BJ (cell line): ENCODE measurements around the gene KHDC4. TPM values are rescaled to one million over a fixed set of nuclear protein-coding genes. Genes with fewer than 3 reads are reported as not detected.

Source experiments
- CTCF ChIA-PET: fragments of 350-600 bp; formaldehyde crosslinking; extraction: SDS; loops from one replicate; lab custom pipeline; 2021; ENCODE audit warnings: antibody characterized with exemption, inconsistent platforms; lab: Yijun Ruan, JAX
- POLR2A ChIA-PET: fragments of 300-600 bp; sonication (Branson Sonifier 250); formaldehyde crosslinking; extraction: SDS; loops from one replicate; lab custom pipeline; 2021; ENCODE audit warnings: antibody characterized with exemption; lab: Charles Lee
- DNase-seq: peaks from one replicate; pipeline ENCODE4 v3.0.0-alpha.2; 2011; ENCODE audit warnings: low read depth
- H3K27me3 ChIP-seq: 2 replicates; pipeline ENCODE4 v1.6.0; 2011; ENCODE audit warnings: low read length; ENCODE audit not compliant: control insufficient read depth, insufficient read depth
- H3K36me3 ChIP-seq: 2 replicates; pipeline ENCODE4 v1.5.1; 2011; ENCODE audit warnings: low read length; ENCODE audit not compliant: control insufficient read depth, insufficient read depth
- H3K4me3 ChIP-seq: 2 replicates; pipeline ENCODE4 v1.5.1; 2011; ENCODE audit warnings: low read depth, mild to moderate bottlenecking, control low read depth, low read length
- CTCF ChIP-seq: IDR thresholded peaks from 2 replicates; pipeline ENCODE4 v1.5.1; 2011; ENCODE audit warnings: low read depth, mild to moderate bottlenecking, control low read depth, inconsistent platforms, low read length, moderate library complexity; ENCODE audit not compliant: insufficient read depth
- polyA plus RNA-seq: library from polyadenylated mRNA; depleted of rRNA; stranded (reverse); fragments of >200 nt; gene quantifications from 2 replicates; pipeline ENCODE4 v1.2.3, GENCODE V29; 2011

Gene KHDC4
- polyA plus RNA-seq, 1 experiment, result 39.0 TPM

DNA sequence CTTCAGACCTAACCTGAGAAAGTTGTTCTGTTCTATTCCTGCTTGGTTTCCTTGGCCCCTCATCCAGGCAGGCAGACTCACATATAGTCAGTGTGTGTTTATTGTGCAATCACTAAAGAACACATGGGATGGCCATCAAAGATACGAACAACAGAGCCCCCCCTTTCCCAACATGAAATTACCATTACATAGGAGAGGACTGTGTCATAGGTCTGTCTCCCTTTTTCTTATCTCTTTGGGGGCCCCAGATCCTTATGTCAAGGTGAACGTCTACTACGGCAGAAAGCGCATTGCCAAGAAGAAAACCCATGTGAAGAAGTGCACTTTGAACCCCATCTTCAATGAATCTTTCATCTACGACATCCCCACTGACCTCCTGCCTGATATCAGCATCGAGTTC is 53.3 kb downstream of the KHDC4 start:
- no peak for DNase-seq
- Histone ChIP-seq H3K27me3 (no peaks in the 10 kb centered on the region), H3K36me3 (peaks cover 4% of the 10 kb centered on the region; the same call in 1 of the 2 replicates), H3K4me3 (no peak overlapping the region)
- CTCF ChIA-PET, result no interaction called here
- no peak for TF ChIP-seq CTCF
- POLR2A ChIA-PET, result no interaction called here

DNA sequence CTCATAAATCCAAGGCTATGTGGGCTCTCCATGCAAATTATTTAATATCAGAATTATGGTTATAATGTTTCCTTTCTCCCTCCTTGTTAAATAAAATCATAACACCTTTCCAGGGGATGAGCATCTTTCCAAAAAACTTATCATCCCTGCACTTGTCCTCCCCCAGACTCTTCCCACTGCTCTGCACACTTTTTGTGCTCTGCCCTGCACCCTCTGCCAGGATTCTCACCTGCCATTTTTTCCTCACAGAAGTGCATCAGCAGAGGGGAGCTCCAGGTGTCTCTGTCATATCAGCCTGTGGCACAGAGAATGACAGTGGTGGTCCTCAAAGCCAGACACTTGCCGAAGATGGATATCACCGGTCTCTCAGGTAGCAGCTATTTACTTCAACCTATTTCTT is 54.0 kb downstream of the KHDC4 start:
- Histone ChIP-seq H3K36me3 (peaks cover 4% of the 10 kb centered on the region; the same call in 1 of the 2 replicates), H3K4me3 (no peak overlapping the region), H3K27me3 (no peaks in the 10 kb centered on the region)
- CTCF ChIA-PET, result no interaction called here
- POLR2A ChIA-PET, result no interaction called here
- no peak for TF ChIP-seq CTCF
- no peak for DNase-seq

DNA sequence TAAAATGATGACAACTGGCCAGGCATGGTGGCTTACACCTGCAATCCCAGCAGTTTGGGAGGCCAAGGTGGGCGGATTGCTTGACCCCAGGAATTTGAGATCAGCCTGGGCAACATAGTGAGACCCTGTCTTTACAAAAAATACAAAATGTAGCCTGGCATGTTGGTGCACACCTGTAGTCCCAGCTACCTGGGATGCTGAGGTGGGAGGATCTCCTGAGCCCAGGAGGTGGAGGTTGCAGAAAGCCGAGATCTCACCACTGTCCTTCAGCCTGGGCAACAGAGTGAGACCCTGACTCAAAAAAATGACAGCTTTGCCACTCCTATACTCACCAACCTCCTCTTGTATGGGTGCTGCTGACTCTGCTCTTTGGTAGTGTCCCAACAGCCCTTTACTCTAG is 56.3 kb downstream of the KHDC4 start:
- POLR2A ChIA-PET, result no interaction called here
- no peaks in the 10 kb centered on the region for H3K27me3 ChIP-seq
- CTCF ChIA-PET, result interaction anchor here (0.6 to 0.9 kb wide), 2 partner anchors 8 to 21 kb away, joined by 3 read pairs; no protein-coding TSS in a partner anchor
- TF ChIP-seq CTCF, result no peak
- peaks cover 4% of the 10 kb centered on the region; the same call in 1 of the 2 replicates for H3K36me3 ChIP-seq
- DNase-seq, result no peak
- no peak overlapping the region for H3K4me3 ChIP-seq

DNA sequence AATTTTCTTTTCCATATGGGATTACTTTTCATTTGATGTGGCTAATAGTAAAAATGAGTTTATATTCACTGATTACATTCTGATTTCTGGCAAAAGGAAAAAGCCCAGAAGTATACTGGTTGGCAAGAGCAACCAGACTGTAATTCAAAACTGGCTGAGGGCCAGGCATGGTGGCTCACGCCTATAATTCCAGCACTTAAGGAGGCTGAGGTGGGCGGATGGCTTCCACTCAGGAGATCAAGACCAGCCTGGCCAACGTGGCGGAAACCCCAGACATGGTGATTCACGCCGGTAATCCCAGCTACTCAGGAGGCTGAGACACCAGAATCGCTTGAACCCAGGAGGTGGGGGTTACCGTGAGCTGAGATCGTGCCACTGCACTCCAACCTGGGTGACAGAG is 60.4 kb downstream of the KHDC4 start:
- POLR2A ChIA-PET, result no interaction called here
- no peak for DNase-seq

DNA sequence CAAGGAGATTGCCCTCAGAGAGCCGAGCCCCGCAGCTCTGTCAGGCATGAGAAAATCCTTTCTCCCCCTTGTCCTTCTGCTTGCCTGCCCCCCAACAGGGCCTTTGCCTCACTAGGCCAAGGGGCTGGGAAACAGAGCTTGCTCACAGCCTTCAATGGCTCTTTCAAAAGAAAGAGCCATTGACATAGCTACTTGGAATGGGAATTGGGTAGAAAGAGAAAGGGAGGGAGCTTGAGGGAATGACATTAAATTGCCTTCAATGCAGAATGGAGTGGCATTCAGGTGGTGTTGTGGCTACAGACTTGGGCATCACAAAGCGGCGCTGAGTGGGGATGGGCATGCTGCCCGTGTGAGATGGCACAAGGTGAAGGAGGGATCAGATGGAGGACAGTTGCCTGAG is 61.7 kb downstream of the KHDC4 start:
- no peaks in the 10 kb centered on the region for H3K27me3 ChIP-seq
- peaks cover 3% of the 10 kb centered on the region for H3K36me3 ChIP-seq
- DNase-seq, result no peak
- no peak for TF ChIP-seq CTCF
- ChIA-PET POLR2A (no interaction called here), CTCF (interaction anchor here (1.0 to 3.1 kb wide), 3 partner anchors 11 to 32 kb away, joined by 3 to 19 read pairs (median 4); no protein-coding TSS in a partner anchor)
- no peak overlapping the region for H3K4me3 ChIP-seq

More for the DNA sequence above, 60.4 kb downstream of the KHDC4 start:
- no peak for TF ChIP-seq CTCF
- Histone ChIP-seq H3K4me3 (no peak overlapping the region), H3K27me3 (no peaks in the 10 kb centered on the region), H3K36me3 (peaks cover 2% of the 10 kb centered on the region; the same call in 1 of the 2 replicates)
- CTCF ChIA-PET, result interaction anchor here (1.4 to 3.1 kb wide), 2 partner anchors 10 to 31 kb away, joined by 3 to 19 read pairs; no protein-coding TSS in a partner anchor
